Transverse colon (tissue), 4 donors: ENCODE results near the gene LUM. TPM values are rescaled to one million over a fixed set of nuclear protein-coding genes. Genes with fewer than 3 reads are reported as not detected.

Experiments used
- DNase-seq: peaks from one replicate; pipeline ENCODE4 v3.0.0-alpha.2; 2019
- H3K27ac ChIP-seq, 4 donors: fragments of 200-600 bp; sonication (generic); 2 replicates each; pipeline ENCODE4 v1.5.1; 2016 to 2018; ENCODE audit warnings: inconsistent platforms in 4 of 4
- H3K27me3 ChIP-seq: fragments of 200-600 bp; sonication (generic); 2 replicates; pipeline ENCODE4 v1.5.1; 2017; ENCODE audit warnings: inconsistent platforms
- H3K36me3 ChIP-seq, 4 donors: fragments of 200-600 bp; sonication (generic); 2 replicates each; pipeline ENCODE4 v1.5.1; 2017 to 2019; ENCODE audit warnings: inconsistent platforms in 4 of 4
- H3K4me1 ChIP-seq, 4 donors: fragments of 200-600 bp; sonication (generic); 2 replicates each; pipeline ENCODE4 v1.5.1; 2017 to 2020; ENCODE audit warnings: inconsistent platforms in 4 of 4
- H3K4me3 ChIP-seq, 4 donors: fragments of 200-600 bp; sonication (generic); 1 replicate in 1 of 4; 2 replicates in 3 of 4; pipeline versions ENCODE4 v1.5.1 to v1.6.1; 2017 to 2019; ENCODE audit warnings: inconsistent platforms in 4 of 4
- H3K9me3 ChIP-seq, 2 donors: fragments of 200-600 bp; sonication (generic); 2 replicates each; pipeline ENCODE4 v1.5.1; 2017 to 2019; ENCODE audit warnings: inconsistent platforms in 2 of 2
- EP300 ChIP-seq: sonication (generic); formaldehyde crosslinking; IDR thresholded peaks from one replicate; pipeline ENCODE4 v1.6.1; 2017; ENCODE audit warnings: antibody characterized with exemption, low read depth
- POLR2A ChIP-seq: fragments of 450-650 bp; IDR thresholded peaks from one replicate; pipeline ENCODE4 v1.6.1; 2016; ENCODE audit warnings: antibody characterized with exemption, mild to moderate bottlenecking, moderate library complexity
- POLR2AphosphoS5 ChIP-seq, 3 donors: sonication (generic); formaldehyde crosslinking; IDR thresholded peaks; one replicate each; pipeline ENCODE4 v1.6.1; 2016; ENCODE audit warnings: antibody characterized with exemption in 3 of 3
- WGBS, 2 donors: methylation state at CpG; one replicate each; pipeline ENCODE4 v1.1.5; 2018; ENCODE audit warnings: low coverage in 1 of 2; 5-methylcytosine and 5-hydroxymethylcytosine counted together
- in situ Hi-C, 4 donors: fragments of 200-750 bp; cut with MboI; loops; one replicate each; pipeline versions ENCODE4 v1.15.0 to v1.15.1; 2017; ENCODE audit warnings: low sequenced_read_pairs in 3 of 4, low pct_ligation_motif_present in 1 of 4, low pct_unique_long_range_greater_than_20kb in 1 of 4
- intact Hi-C: fragments of 100-400 bp; cut with DNase I; formaldehyde crosslinking; loops from one replicate; pipeline ENCODE4 v1.15.1; 2023; ENCODE audit warnings: low total_unique reads
- total RNA-seq, 4 donors: library from RNA; depleted of rRNA; stranded (reverse); fragments of >200 nt; gene quantifications; one replicate each; pipeline ENCODE4 v1.1.0, GENCODE V29; 2016
- TF ChIP-seq, protein P1 (sequence below), 5 experiments: fragments of 200-600 bp in 3 of 5; fragments of 450-650 bp in 2 of 5; sonication (generic) in 3 of 5; IDR thresholded peaks; 1 replicate in 2 of 5; 2 replicates in 3 of 5; pipeline ENCODE4 v1.5.1; 2016 to 2017; ENCODE audit warnings: antibody characterized with exemption in 5 of 5, inconsistent platforms in 3 of 5, mild to moderate bottlenecking in 2 of 5, moderate library complexity in 1 of 5

LUM gene
- total RNA-seq, 4 donors from 2014 or later, result 13.8 to 43.3 (median 31.5) TPM

- H3K4me1 ChIP-seq, result no peaks in the 10 kb centered on the region
- no peaks in the 10 kb centered on the region for H3K9me3 ChIP-seq
- H3K27ac ChIP-seq, result peak overlapping the region in 1 of 4 donors; percentile 1
- intact Hi-C loops (no loop called here), in situ Hi-C loops (loop anchor here in 1 of 4 donors (10.0 kb wide), 1 partner anchor 120 kb away; no protein-coding TSS in a partner anchor)
- no peaks in the 10 kb centered on the region for H3K36me3 ChIP-seq
- no peaks in the 10 kb centered on the region for H3K27me3 ChIP-seq
- no peak overlapping the region for H3K4me3 ChIP-seq
- WGBS, 2 donors, result 56 to 80% methylated on average over 1 of the region's 1 CpG
- no peak for TF ChIP-seq EP300
- TF ChIP-seq, protein P1, sequence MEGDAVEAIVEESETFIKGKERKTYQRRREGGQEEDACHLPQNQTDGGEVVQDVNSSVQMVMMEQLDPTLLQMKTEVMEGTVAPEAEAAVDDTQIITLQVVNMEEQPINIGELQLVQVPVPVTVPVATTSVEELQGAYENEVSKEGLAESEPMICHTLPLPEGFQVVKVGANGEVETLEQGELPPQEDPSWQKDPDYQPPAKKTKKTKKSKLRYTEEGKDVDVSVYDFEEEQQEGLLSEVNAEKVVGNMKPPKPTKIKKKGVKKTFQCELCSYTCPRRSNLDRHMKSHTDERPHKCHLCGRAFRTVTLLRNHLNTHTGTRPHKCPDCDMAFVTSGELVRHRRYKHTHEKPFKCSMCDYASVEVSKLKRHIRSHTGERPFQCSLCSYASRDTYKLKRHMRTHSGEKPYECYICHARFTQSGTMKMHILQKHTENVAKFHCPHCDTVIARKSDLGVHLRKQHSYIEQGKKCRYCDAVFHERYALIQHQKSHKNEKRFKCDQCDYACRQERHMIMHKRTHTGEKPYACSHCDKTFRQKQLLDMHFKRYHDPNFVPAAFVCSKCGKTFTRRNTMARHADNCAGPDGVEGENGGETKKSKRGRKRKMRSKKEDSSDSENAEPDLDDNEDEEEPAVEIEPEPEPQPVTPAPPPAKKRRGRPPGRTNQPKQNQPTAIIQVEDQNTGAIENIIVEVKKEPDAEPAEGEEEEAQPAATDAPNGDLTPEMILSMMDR (IDR thresholded peaks at IDR 0.05), result no peak
- no peak for TF ChIP-seq POLR2AphosphoS5 (IDR thresholded peaks at IDR 0.05)
- TF ChIP-seq POLR2A, result no peak
- no peak for DNase-seq
These were observed 6.4 kb downstream of the LUM start for GRCh38 chr12:91104812-91105466.

GRCh38 chr12:91103624-91104023, 7.7 kb downstream of the LUM start:
- in situ Hi-C loops (loop anchor here in 1 of 4 donors (10.0 kb wide), 1 partner anchor 119 kb away; no protein-coding TSS in a partner anchor), intact Hi-C loops (no loop called here)
- no peaks in the 10 kb centered on the region for H3K9me3 ChIP-seq

DNA sequence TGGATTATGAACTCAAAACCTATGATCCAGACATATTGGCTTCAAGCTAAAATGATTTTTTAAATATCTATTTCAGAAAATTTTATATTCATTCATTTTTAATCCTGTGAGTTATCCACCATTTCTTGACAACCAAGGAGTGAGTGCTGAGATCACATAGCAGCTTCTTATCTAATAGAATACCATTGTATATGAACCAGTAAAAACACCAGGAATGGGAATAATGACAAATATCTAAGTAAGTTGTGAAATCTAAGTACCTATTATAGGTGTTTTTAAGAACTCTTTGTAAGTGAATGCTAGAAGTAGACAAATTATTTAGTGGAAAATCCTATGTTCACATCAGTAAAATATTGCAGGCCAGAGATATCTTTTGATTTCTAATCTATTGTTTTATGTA, 8.2 kb downstream of the LUM start:
- DNase-seq, result no peak
- H3K4me1 ChIP-seq, result peaks cover 0 to 4% (median 0%) of the 10 kb centered on the region in 4 donors
- H3K36me3 ChIP-seq, result no peaks in the 10 kb centered on the region
- no peaks in the 10 kb centered on the region for H3K27me3 ChIP-seq
- in situ Hi-C loops (loop anchor here in 1 of 4 donors (10.0 kb wide), 1 partner anchor 118 kb away; no protein-coding TSS in a partner anchor), intact Hi-C loops (no loop called here)
- TF ChIP-seq POLR2AphosphoS5 (IDR thresholded peaks at IDR 0.05) (no peak), POLR2A (no peak), EP300 (no peak)
- TF ChIP-seq, protein P1 (IDR thresholded peaks at IDR 0.05), result no peak
- H3K4me3 ChIP-seq, result no peak overlapping the region
- H3K27ac ChIP-seq, result no peak overlapping the region
- H3K9me3 ChIP-seq, result no peaks in the 10 kb centered on the region

More at GRCh38 chr12:91103624-91104023, 7.7 kb downstream of the LUM start:
- no peaks in the 10 kb centered on the region for H3K36me3 ChIP-seq
- DNase-seq, result no peak
- TF ChIP-seq EP300 (no peak), POLR2A (no peak), POLR2AphosphoS5 (IDR thresholded peaks at IDR 0.05) (no peak)
- TF ChIP-seq, protein P1 (IDR thresholded peaks at IDR 0.05), result no peak
- no peaks in the 10 kb centered on the region for H3K27me3 ChIP-seq
- WGBS, 2 donors, result 32 to 33% methylated on average over 1 of the region's 1 CpG
- H3K4me1 ChIP-seq, result peaks cover 0 to 4% (median 0%) of the 10 kb centered on the region in 4 donors
- H3K4me3 ChIP-seq, result no peak overlapping the region
- H3K27ac ChIP-seq, result no peak overlapping the region

- H3K9me3 ChIP-seq, result no peaks in the 10 kb centered on the region
These were observed 10.4 kb downstream of the LUM start for GRCh38 chr12:91100906-91101305.

More at GRCh38 chr12:91100906-91101305, 10.4 kb downstream of the LUM start:
- no peak for TF ChIP-seq POLR2AphosphoS5 (IDR thresholded peaks at IDR 0.05)
- in situ Hi-C loops (loop anchor here in 1 of 4 donors (10.0 kb wide), 1 partner anchor 116 kb away; no protein-coding TSS in a partner anchor), intact Hi-C loops (no loop called here)
- H3K27ac ChIP-seq, result no peak overlapping the region
- peaks cover 0 to 4% (median 0%) of the 10 kb centered on the region in 4 donors for H3K4me1 ChIP-seq
- H3K4me3 ChIP-seq, result no peak overlapping the region
- H3K36me3 ChIP-seq, result no peaks in the 10 kb centered on the region
- 60 to 71% methylated on average over 2 of the region's 2 CpGs for WGBS, 2 donors
- DNase-seq, result no peak
- no peaks in the 10 kb centered on the region for H3K27me3 ChIP-seq
